HG03025 (cell line): ENCODE measurements around the gene C16orf89.

ENCODE experiments used
- ATAC-seq: cut with Tn5 transposase; IDR thresholded peaks from one replicate; pipeline ENCODE4 v1.9.1; 2021; ENCODE audit warnings: mild to moderate bottlenecking, moderate library complexity; ENCODE audit not compliant: unreplicated experiment, low FRiP score

Gene C16orf89

GRCh38 chr16:5010576-5011329 is 55.0 kb downstream of the C16orf89 start:
- no peak for ATAC-seq

- no peak for ATAC-seq
Measured at GRCh38 chr16:5008311-5008731, 57.4 kb downstream of the C16orf89 start.

GRCh38 chr16:5007256-5007655 is 58.5 kb downstream of the C16orf89 start:
- no peak for ATAC-seq

GRCh38 chr16:5006348-5007193 is 59.2 kb downstream of the C16orf89 start:
- no peak for ATAC-seq

GRCh38 chr16:5005916-5006315 is 59.8 kb downstream of the C16orf89 start:
- no peak for ATAC-seq

- ATAC-seq, result no peak
Measured at GRCh38 chr16:5004311-5004710, 61.4 kb downstream of the C16orf89 start.

- ATAC-seq, result no peak
Measured at GRCh38 chr16:5003828-5004227, 61.9 kb downstream of the C16orf89 start.

GRCh38 chr16:5003211-5003610 is 62.5 kb downstream of the C16orf89 start:
- no peak for ATAC-seq

GRCh38 chr16:5002699-5003143 is 63.0 kb downstream of the C16orf89 start:
- ATAC-seq, result no peak

GRCh38 chr16:5001986-5002385 is 63.8 kb downstream of the C16orf89 start:
- ATAC-seq, result no peak

- no peak for ATAC-seq
Measured at GRCh38 chr16:5001571-5001970, 64.2 kb downstream of the C16orf89 start.

- no peak for ATAC-seq
Measured at GRCh38 chr16:5000573-5001001, 65.2 kb downstream of the C16orf89 start.

- ATAC-seq, result no peak
Measured at GRCh38 chr16:4994719-4995434, 70.9 kb downstream of the C16orf89 start.
